Mononuclear cell (primary cell): Measurements from ENCODE around the gene OLIG3. TPM values are rescaled to one million over a fixed set of nuclear protein-coding genes. Genes with fewer than 3 reads are reported as not detected.

Experiments
- H3K27me3 ChIP-seq: 2 replicates; pipeline ENCODE4 v1.6.0; 2011; ENCODE audit warnings: low read length, control low read depth; ENCODE audit not compliant: insufficient read depth
- H3K4me1 ChIP-seq: 2 replicates; pipeline ENCODE4 v1.5.1; 2011; ENCODE audit warnings: mild to moderate bottlenecking, low read length, control low read depth; ENCODE audit not compliant: insufficient read depth
- H3K4me3 ChIP-seq: 2 replicates; pipeline ENCODE4 v1.5.1; 2011; ENCODE audit warnings: mild to moderate bottlenecking, low read length, moderate library complexity
- H3K9me3 ChIP-seq: 2 replicates; pipeline ENCODE4 v1.5.1; 2011; ENCODE audit warnings: low read depth, mild to moderate bottlenecking, control low read depth, low read length
- total RNA-seq: library from RNA; depleted of rRNA; stranded (reverse); fragments of >200 nt; gene quantifications from one replicate; pipeline ENCODE4 v1.2.3, GENCODE V29; 2012

The OLIG3 gene
- total RNA-seq, result not detected

- no peaks in the 10 kb centered on the region for H3K9me3 ChIP-seq
- H3K4me1 ChIP-seq, result peaks cover 54% of the 10 kb centered on the region
- peaks cover 99% of the 10 kb centered on the region for H3K27me3 ChIP-seq
- no peak within 1 kb of the TSS for H3K4me3 ChIP-seq
Measured at GRCh38 chr6:137494281-137494987, at the start of gene OLIG3. Gene OLIG3, minus strand, starts transcription at chr6:137494394. Its CDS starts 224 bp downstream, at chr6:137494170.

- Histone ChIP-seq H3K9me3 (no peaks in the 10 kb centered on the region), H3K27me3 (peaks cover 9% of the 10 kb centered on the region), H3K4me3 (no peak overlapping the region), H3K4me1 (no peaks in the 10 kb centered on the region)
Measured at GRCh38 chr6:137543114-137543513, 48.9 kb upstream of the OLIG3 start.

GRCh38 chr6:137542713-137543112, 48.5 kb upstream of the OLIG3 start:
- Histone ChIP-seq H3K9me3 (no peaks in the 10 kb centered on the region), H3K27me3 (peaks cover 9% of the 10 kb centered on the region), H3K4me3 (no peak overlapping the region), H3K4me1 (no peaks in the 10 kb centered on the region)

- Histone ChIP-seq H3K4me1 (peaks cover 4% of the 10 kb centered on the region), H3K9me3 (no peaks in the 10 kb centered on the region), H3K4me3 (no peak overlapping the region), H3K27me3 (peaks cover 14% of the 10 kb centered on the region)
Measured at GRCh38 chr6:137541534-137542063, 47.4 kb upstream of the OLIG3 start.

GRCh38 chr6:137536104-137536773, 42.0 kb upstream of the OLIG3 start:
- H3K9me3 ChIP-seq, result no peaks in the 10 kb centered on the region
- peaks cover 9% of the 10 kb centered on the region for H3K27me3 ChIP-seq
- no peak overlapping the region for H3K4me3 ChIP-seq
- peaks cover 7% of the 10 kb centered on the region for H3K4me1 ChIP-seq

- H3K9me3 ChIP-seq, result no peaks in the 10 kb centered on the region
- H3K4me1 ChIP-seq, result peaks cover 3% of the 10 kb centered on the region
- peaks cover 28% of the 10 kb centered on the region for H3K27me3 ChIP-seq
- no peak overlapping the region for H3K4me3 ChIP-seq
Measured at GRCh38 chr6:137531376-137532092, 37.3 kb upstream of the OLIG3 start.

- H3K4me1 ChIP-seq, result no peaks in the 10 kb centered on the region
- H3K4me3 ChIP-seq, result no peak overlapping the region
- no peaks in the 10 kb centered on the region for H3K9me3 ChIP-seq
- H3K27me3 ChIP-seq, result peaks cover 28% of the 10 kb centered on the region
Measured at GRCh38 chr6:137530404-137530803, 36.2 kb upstream of the OLIG3 start.

- H3K27me3 ChIP-seq, result peaks cover 54% of the 10 kb centered on the region
- no peaks in the 10 kb centered on the region for H3K4me1 ChIP-seq
- H3K4me3 ChIP-seq, result no peak overlapping the region
Measured at GRCh38 chr6:137522831-137523230, 28.6 kb upstream of the OLIG3 start.

GRCh38 chr6:137522198-137522798, 28.1 kb upstream of the OLIG3 start:
- Histone ChIP-seq H3K27me3 (peaks cover 54% of the 10 kb centered on the region), H3K9me3 (no peaks in the 10 kb centered on the region), H3K4me3 (no peak overlapping the region), H3K4me1 (no peaks in the 10 kb centered on the region)

More at GRCh38 chr6:137522831-137523230, 28.6 kb upstream of the OLIG3 start:
- no peaks in the 10 kb centered on the region for H3K9me3 ChIP-seq

- Histone ChIP-seq H3K9me3 (no peaks in the 10 kb centered on the region), H3K4me3 (no peak overlapping the region), H3K4me1 (no peaks in the 10 kb centered on the region), H3K27me3 (peaks cover 68% of the 10 kb centered on the region)
Measured at GRCh38 chr6:137520520-137520919, 26.3 kb upstream of the OLIG3 start.

GRCh38 chr6:137519629-137520176, 25.5 kb upstream of the OLIG3 start:
- H3K4me1 ChIP-seq, result no peaks in the 10 kb centered on the region
- no peaks in the 10 kb centered on the region for H3K9me3 ChIP-seq
- H3K4me3 ChIP-seq, result no peak overlapping the region
- peaks cover 76% of the 10 kb centered on the region for H3K27me3 ChIP-seq

GRCh38 chr6:137518386-137518983, 24.3 kb upstream of the OLIG3 start:
- no peaks in the 10 kb centered on the region for H3K9me3 ChIP-seq
- H3K4me1 ChIP-seq, result no peaks in the 10 kb centered on the region
- H3K27me3 ChIP-seq, result peaks cover 88% of the 10 kb centered on the region

GRCh38 chr6:137514418-137514817, 20.2 kb upstream of the OLIG3 start:
- no peaks in the 10 kb centered on the region for H3K4me1 ChIP-seq
- no peak overlapping the region for H3K4me3 ChIP-seq
- peaks cover 96% of the 10 kb centered on the region for H3K27me3 ChIP-seq
- peaks cover 10% of the 10 kb centered on the region for H3K9me3 ChIP-seq

More at GRCh38 chr6:137518386-137518983, 24.3 kb upstream of the OLIG3 start:
- no peak overlapping the region for H3K4me3 ChIP-seq
